ENCODE measurements around the gene FOXD1. TPM values are rescaled to one million over a fixed set of nuclear protein-coding genes. Genes with fewer than 3 reads are reported as not detected.
A peak's percentile ranks its signal among the peaks of the same experiment; 100 is the strongest.

Gene FOXD1
- total RNA-seq, 2 experiments from 2014 or later: 0.38 to 0.46 TPM

DNA sequence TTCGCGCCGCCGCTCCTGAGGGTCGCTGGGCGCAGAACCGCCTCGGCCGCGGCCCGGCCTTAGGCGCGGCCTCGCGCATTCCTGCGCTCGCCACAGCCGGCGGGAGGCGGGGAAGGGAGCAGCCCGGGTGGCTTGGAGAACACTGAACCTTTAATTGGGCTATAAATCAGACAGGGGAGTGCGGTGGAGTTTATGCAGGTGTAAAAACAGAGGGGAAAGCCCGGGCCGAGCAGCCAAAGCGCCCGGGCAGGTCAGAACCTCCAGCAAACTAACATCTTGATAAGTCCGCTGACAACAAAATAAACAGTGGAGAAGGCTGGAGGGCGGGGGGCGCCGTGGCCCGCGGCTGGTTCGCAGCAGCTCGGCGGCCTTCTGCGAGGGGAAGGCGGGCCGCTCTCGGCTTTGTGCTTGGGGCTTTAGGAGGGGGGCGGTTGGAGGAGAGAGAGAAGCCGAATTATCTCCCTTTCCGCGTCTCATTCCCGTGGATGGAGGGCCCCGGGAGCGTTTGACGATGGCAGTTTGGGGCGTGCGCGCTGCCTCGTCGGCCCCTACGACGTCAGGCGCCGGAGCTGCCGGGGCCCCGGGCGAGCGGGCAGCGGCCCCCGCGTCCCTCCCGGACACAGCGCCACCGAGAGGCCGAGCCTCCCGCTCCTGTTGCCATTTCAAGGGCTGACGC is 11.3 kb downstream of the FOXD1 start:
- Mint-ChIP-seq H3K4me1 (ENCODE audit: low read depth) (peaks cover 14% of the 10 kb centered on the region), H3K9me3 (no peaks in the 10 kb centered on the region), H3K36me3 (no peaks in the 10 kb centered on the region), H3K27me3 (peaks cover 77% of the 10 kb centered on the region), H3K27ac (no peak overlapping the region), H3K4me3 (peak overlapping the region; percentile 51)
- intact Hi-C loops (cut with micrococcal nuclease): loop anchor here (2.0 kb wide), 1 partner anchor 14 kb away; no protein-coding TSS in a partner anchor
- CTCF ChIA-PET: no interaction called here
- POLR2A ChIA-PET: no interaction called here
- DNase-seq: peak; percentile 22

- no peak for DNase-seq
- Mint-ChIP-seq H3K27me3 (peaks cover 71% of the 10 kb centered on the region), H3K4me1 (ENCODE audit: low read depth) (peaks cover 14% of the 10 kb centered on the region), H3K36me3 (no peaks in the 10 kb centered on the region), H3K4me3 (peak overlapping the region; percentile 51), H3K9me3 (no peaks in the 10 kb centered on the region), H3K27ac (no peak overlapping the region)
- ChIA-PET CTCF (no interaction called here), POLR2A (no interaction called here)
- intact Hi-C loops (cut with micrococcal nuclease): loop anchor here (2.0 kb wide), 1 partner anchor 14 kb away; no protein-coding TSS in a partner anchor
Observed at GRCh38 chr5:73436535-73437100, 12.0 kb downstream of the FOXD1 start.

DNA sequence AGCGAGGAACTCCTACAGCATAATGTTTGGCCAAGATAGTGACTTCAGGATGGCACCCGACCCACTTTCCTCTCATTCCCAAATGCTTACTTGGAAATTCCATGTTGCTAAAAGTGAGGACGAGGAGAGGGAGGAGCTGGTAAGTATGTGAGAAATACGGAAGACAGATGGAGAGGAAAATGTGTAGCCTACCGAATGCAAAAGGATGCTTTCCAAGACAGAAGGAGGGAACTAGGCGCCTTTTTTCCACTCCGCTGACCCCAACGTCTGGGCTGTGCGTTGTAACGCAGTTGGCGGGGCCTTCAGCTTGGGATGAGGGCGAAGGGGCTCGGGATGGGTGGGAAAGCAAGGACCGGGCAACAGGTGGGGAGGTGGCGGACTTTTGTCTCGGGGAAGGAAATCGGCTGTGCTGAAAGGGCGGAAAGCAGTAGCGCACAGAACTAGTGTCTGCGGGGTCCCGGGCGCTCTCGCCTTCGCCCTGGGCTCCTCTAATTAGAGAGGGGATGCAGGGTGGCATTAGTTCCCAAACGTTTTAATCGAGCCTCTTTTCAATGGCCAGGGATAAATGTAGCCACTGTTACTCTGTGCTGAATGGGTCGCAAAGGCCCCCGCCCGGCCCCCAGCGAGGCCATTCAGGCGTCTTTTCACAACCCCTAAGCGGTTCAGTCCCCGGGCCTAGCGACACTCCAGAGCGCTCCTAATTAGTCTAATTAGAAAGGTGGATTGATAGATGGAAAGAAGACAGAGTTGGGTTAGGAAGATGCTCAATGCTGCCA is 12.6 kb downstream of the FOXD1 start:
- ChIA-PET POLR2A (no interaction called here), CTCF (interaction anchor here (1.0 kb wide), 1 partner anchor 15 kb away, joined by 4 read pairs; no protein-coding TSS in a partner anchor)
- Mint-ChIP-seq H3K4me1 (ENCODE audit: low read depth) (peaks cover 14% of the 10 kb centered on the region), H3K27ac (no peak overlapping the region), H3K36me3 (no peaks in the 10 kb centered on the region), H3K27me3 (peaks cover 67% of the 10 kb centered on the region), H3K9me3 (no peaks in the 10 kb centered on the region), H3K4me3 (peak overlapping the region; percentile 20)
- no peak for DNase-seq
- intact Hi-C loops (cut with micrococcal nuclease): loop anchor here (2.0 kb wide), 1 partner anchor 15 kb away; no protein-coding TSS in a partner anchor

GRCh38 chr5:73434907-73435306 is 13.7 kb downstream of the FOXD1 start:
- POLR2A ChIA-PET: no interaction called here
- H3K36me3 Mint-ChIP-seq: no peaks in the 10 kb centered on the region
- peaks cover 14% of the 10 kb centered on the region for H3K4me1 Mint-ChIP-seq (ENCODE audit: low read depth)
- DNase-seq: no peak
- peaks cover 61% of the 10 kb centered on the region for H3K27me3 Mint-ChIP-seq
- intact Hi-C loops (cut with micrococcal nuclease): no loop called here
- no peak overlapping the region for H3K27ac Mint-ChIP-seq
- H3K4me3 Mint-ChIP-seq: no peak overlapping the region
- CTCF ChIA-PET: interaction anchor here (1.0 kb wide), 1 partner anchor 16 kb away, joined by 4 read pairs; no protein-coding TSS in a partner anchor
- H3K9me3 Mint-ChIP-seq: no peaks in the 10 kb centered on the region

- ChIA-PET CTCF (no interaction called here), POLR2A (no interaction called here)
- H3K27me3 Mint-ChIP-seq: peaks cover 59% of the 10 kb centered on the region
- H3K27ac Mint-ChIP-seq: no peak overlapping the region
- intact Hi-C loops (cut with micrococcal nuclease): no loop called here
- no peak overlapping the region for H3K4me3 Mint-ChIP-seq
- no peak for DNase-seq
- H3K36me3 Mint-ChIP-seq: no peaks in the 10 kb centered on the region
- H3K9me3 Mint-ChIP-seq: no peaks in the 10 kb centered on the region
- H3K4me1 Mint-ChIP-seq (ENCODE audit: low read depth): peaks cover 14% of the 10 kb centered on the region
Observed at GRCh38 chr5:73434461-73434860, 14.1 kb downstream of the FOXD1 start.

DNA sequence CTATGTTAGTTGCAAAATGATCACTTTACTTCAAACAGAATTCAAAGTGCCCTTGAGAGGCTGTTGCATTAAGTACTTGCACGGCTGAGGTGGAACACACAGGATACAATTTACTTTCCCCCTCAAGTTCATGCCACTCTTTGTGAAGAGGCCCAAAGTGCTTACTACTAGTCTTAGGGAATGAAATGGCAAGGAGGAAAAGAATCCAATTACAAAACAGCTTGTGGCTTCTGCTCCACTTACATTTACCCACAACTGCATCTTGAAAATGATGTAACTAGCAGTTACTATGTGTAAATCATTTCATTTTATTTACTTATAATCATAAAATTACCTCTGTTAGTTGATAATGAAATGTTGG is 14.6 kb downstream of the FOXD1 start:
- peaks cover 58% of the 10 kb centered on the region for H3K27me3 Mint-ChIP-seq
- H3K9me3 Mint-ChIP-seq: no peaks in the 10 kb centered on the region
- intact Hi-C loops (cut with micrococcal nuclease): no loop called here
- ChIA-PET POLR2A (no interaction called here), CTCF (interaction anchor here (1.6 kb wide), 1 partner anchor 20 kb away, joined by 4 read pairs; no protein-coding TSS in a partner anchor)
- no peak for DNase-seq
- no peak overlapping the region for H3K27ac Mint-ChIP-seq
- H3K36me3 Mint-ChIP-seq: no peaks in the 10 kb centered on the region
- H3K4me3 Mint-ChIP-seq: no peak overlapping the region
- H3K4me1 Mint-ChIP-seq (ENCODE audit: low read depth): peaks cover 14% of the 10 kb centered on the region

- CTCF ChIA-PET: interaction anchor here (1.6 kb wide), 1 partner anchor 21 kb away, joined by 4 read pairs; no protein-coding TSS in a partner anchor
- Mint-ChIP-seq H3K4me3 (no peak overlapping the region), H3K27ac (no peak overlapping the region), H3K4me1 (ENCODE audit: low read depth) (peaks cover 14% of the 10 kb centered on the region), H3K9me3 (no peaks in the 10 kb centered on the region), H3K27me3 (peaks cover 53% of the 10 kb centered on the region), H3K36me3 (no peaks in the 10 kb centered on the region)
- intact Hi-C loops (cut with micrococcal nuclease): no loop called here
- POLR2A ChIA-PET: no interaction called here
- no peak for DNase-seq
Observed at GRCh38 chr5:73433272-73433981, 15.2 kb downstream of the FOXD1 start.

GRCh38 chr5:73431204-73431851 is 17.2 kb downstream of the FOXD1 start:
- ChIA-PET CTCF (no interaction called here), POLR2A (no interaction called here)
- H3K27ac Mint-ChIP-seq: no peak overlapping the region
- no peak overlapping the region for H3K4me3 Mint-ChIP-seq
- H3K9me3 Mint-ChIP-seq: no peaks in the 10 kb centered on the region
- DNase-seq: no peak
- peaks cover 5% of the 10 kb centered on the region for H3K4me1 Mint-ChIP-seq (ENCODE audit: low read depth)
- no peaks in the 10 kb centered on the region for H3K36me3 Mint-ChIP-seq
- intact Hi-C loops (cut with micrococcal nuclease): no loop called here
- H3K27me3 Mint-ChIP-seq: peaks cover 39% of the 10 kb centered on the region

- Mint-ChIP-seq H3K27ac (no peak overlapping the region), H3K9me3 (no peaks in the 10 kb centered on the region), H3K27me3 (peaks cover 37% of the 10 kb centered on the region), H3K4me1 (ENCODE audit: low read depth) (no peaks in the 10 kb centered on the region), H3K4me3 (no peak overlapping the region), H3K36me3 (no peaks in the 10 kb centered on the region)
- POLR2A ChIA-PET: no interaction called here
- intact Hi-C loops (cut with micrococcal nuclease): no loop called here
- DNase-seq: no peak
- CTCF ChIA-PET: interaction anchor here (1.2 to 1.3 kb wide), 2 partner anchors 27 to 470 kb away, joined by 3 read pairs; partner anchors contain the start of gene FCHO2
Observed at GRCh38 chr5:73426034-73426433, 22.5 kb downstream of the FOXD1 start.

GRCh38 chr5:73424556-73424977 is 24.0 kb downstream of the FOXD1 start:
- no peak for DNase-seq
- ChIA-PET POLR2A (no interaction called here), CTCF (no interaction called here)
- Mint-ChIP-seq H3K36me3 (no peaks in the 10 kb centered on the region), H3K27me3 (peaks cover 45% of the 10 kb centered on the region), H3K4me3 (no peak overlapping the region), H3K27ac (no peak overlapping the region), H3K4me1 (ENCODE audit: low read depth) (peaks cover 5% of the 10 kb centered on the region), H3K9me3 (no peaks in the 10 kb centered on the region)
- intact Hi-C loops (cut with micrococcal nuclease): no loop called here

DNA sequence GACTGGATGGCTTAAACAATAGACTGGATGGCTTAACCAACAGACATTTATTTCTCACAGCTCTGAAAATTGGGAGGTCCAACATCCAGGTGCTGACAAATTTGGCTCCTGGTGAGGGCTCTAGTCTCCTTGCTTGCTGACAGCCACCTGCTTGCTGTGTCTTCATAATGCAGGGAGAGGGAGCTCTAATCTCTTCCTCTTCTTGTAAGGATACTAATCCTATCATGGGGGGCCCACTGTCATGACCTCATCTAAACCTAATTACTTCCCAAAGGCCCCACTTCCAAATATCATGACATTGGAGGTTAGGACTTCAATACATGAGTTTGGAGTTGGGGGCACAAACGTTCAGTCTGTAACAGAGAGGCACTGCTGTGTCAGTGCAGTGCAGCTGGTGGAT is 26.4 kb downstream of the FOXD1 start:
- peaks cover 11% of the 10 kb centered on the region for H3K4me1 Mint-ChIP-seq (ENCODE audit: low read depth)
- H3K36me3 Mint-ChIP-seq: no peaks in the 10 kb centered on the region
- no peak overlapping the region for H3K27ac Mint-ChIP-seq
- CTCF ChIA-PET: interaction anchor here (1.2 to 2.1 kb wide), 2 partner anchors 26 to 206 kb away, joined by 3 to 5 read pairs; partner anchors contain the start of gene FOXD1
- H3K27me3 Mint-ChIP-seq: peaks cover 65% of the 10 kb centered on the region
- no peak for DNase-seq
- H3K4me3 Mint-ChIP-seq: no peak overlapping the region
- POLR2A ChIA-PET: no interaction called here
- H3K9me3 Mint-ChIP-seq: no peaks in the 10 kb centered on the region
- intact Hi-C loops (cut with micrococcal nuclease): no loop called here

Data from activated CD4-positive, alpha-beta memory T cell treated with anti-CD3 and anti-CD28 coated beads for 36 hours (primary cell).